ENCODE measurements around the gene THUMPD3. TPM values are rescaled to one million over a fixed set of nuclear protein-coding genes. Genes with fewer than 3 reads are reported as not detected.

The THUMPD3 gene
- 50.9 to 72.0 TPM (median 55.9 TPM) in 5 replicates for total RNA-seq (2022; extraction: Qiagen RNA extraction)

DNA sequence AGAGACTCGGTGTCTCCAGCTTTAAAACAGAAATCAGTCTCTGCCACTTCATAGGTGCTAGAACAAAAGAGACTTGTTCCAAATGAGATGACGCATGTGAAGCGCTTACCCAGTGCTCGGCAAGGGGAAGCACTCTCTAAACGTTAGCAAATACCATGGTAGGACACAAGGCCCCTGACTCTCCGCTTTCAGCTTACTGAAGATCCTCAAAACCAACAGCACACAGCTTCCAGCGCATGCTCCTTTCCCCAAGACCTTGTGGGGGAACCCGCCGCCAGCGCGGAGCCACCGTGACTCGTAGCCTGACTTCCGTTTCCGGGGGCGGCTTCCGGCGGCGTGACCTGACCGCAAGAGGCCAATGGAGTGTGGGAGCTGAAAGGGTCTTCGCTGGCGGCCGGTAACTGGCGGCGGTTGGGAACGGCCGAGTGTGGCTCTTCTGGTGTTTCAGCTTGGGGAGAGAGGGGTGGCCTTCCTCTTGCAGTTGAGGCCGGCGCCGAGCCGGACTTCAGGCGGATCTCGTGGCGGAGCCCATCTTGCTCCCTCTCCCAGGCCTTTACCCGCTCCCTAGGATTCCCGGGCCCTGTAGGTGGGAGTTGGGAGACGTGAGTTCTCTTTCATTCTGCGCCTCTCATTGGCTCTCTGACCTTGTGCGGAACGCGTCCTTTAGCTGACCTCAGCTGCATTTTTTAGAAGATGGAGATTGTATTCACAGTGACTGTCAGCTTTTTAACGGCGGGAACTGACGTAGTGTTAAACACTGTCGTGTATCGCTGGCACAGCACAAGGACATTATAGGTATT is at the start of gene THUMPD3:
Gene THUMPD3, plus strand, starts transcription at position 324 of the 800 bp plus-strand sequence. CDS start 2,015 bp downstream, outside the sequence.

GRCh38 chr3:9397332-9397905 is 34.6 kb downstream of the THUMPD3 start, which contains the start of gene SETD5:
SETD5 (plus strand) TSS chr3:9397615; CDS start chr3:9428939, 31,324 bp downstream.

Other genes starting within 250 kb of the THUMPD3 start
- gene SRGAP3, start 113.4 kb upstream of the THUMPD3 start, total RNA-seq (2022; extraction: Qiagen RNA extraction): 0.54 to 1.0 TPM (median 0.70 TPM) in 5 replicates
- 42.3 to 58.4 TPM (median 48.0 TPM) in 5 replicates for gene SETD5, start 34.6 kb downstream of the THUMPD3 start, total RNA-seq (2022; extraction: Qiagen RNA extraction)
- gene LHFPL4, start 190.8 kb downstream of the THUMPD3 start, total RNA-seq (2022; extraction: Qiagen RNA extraction): 0.05 to 0.09 TPM (median 0.07 TPM) in 5 replicates